ENCODE measurements around the gene SLC26A11. TPM values are rescaled to one million over a fixed set of nuclear protein-coding genes. Genes with fewer than 3 reads are reported as not detected.

SLC26A11 gene
- total and polyA plus RNA-seq, 2 donors (not counting 1 experiment from before 2014, with no cell fraction given): 5.8 to 19.3 TPM

GRCh38 chr17:80286638-80286960, 66.4 kb downstream of the SLC26A11 start:
- no peak overlapping the region for H3K4me3 ChIP-seq (replicated peaks in 1 of 4; ENCODE audit: control extremely low read depth in 1 of 4, insufficient read depth in 1 of 4, low read depth in 3 of 4, low read length in 4 of 4)
- H4K20me1 ChIP-seq (ENCODE audit: control insufficient read depth, extremely low read depth, insufficient read depth, low read length): peaks cover 2% of the 10 kb centered on the region
- peaks cover 35% of the 10 kb centered on the region for H3K36me3 ChIP-seq (ENCODE audit: control insufficient read depth, insufficient read depth, low read length)
- no peak overlapping the region for H3K9ac ChIP-seq (ENCODE audit: insufficient read depth, low read length)
- H3K79me2 ChIP-seq (ENCODE audit: control insufficient read depth, insufficient read depth, low read length): peaks cover 2% of the 10 kb centered on the region
- no peak overlapping the region for H3K4me2 ChIP-seq (ENCODE audit: extremely low read depth, insufficient read depth, low read length)
- H2AFZ ChIP-seq (ENCODE audit: low read length): no peak overlapping the region
- H3K27ac ChIP-seq (ENCODE audit: insufficient read depth, low read length): no peak overlapping the region
- no peak for TF ChIP-seq EZH2 (IDR thresholded peaks at IDR 0.05; ENCODE audit: low read length, missing control alignments)
- TF ChIP-seq CTCF (conservative IDR thresholded peaks at IDR 0.05 in 1 of 2, IDR thresholded peaks at IDR 0.05 in 1 of 2; ENCODE audit: low read depth in 1 of 2, low read length in 2 of 2): no peak
- no peaks in the 10 kb centered on the region for H3K4me1 ChIP-seq (ENCODE audit: control insufficient read depth, extremely low read depth, insufficient read depth, low read length)
- no peaks in the 10 kb centered on the region for H3K27me3 ChIP-seq (ENCODE audit: control insufficient read depth, insufficient read depth, low read length)
- DNase-seq (ENCODE audit: low read depth in 2 of 2): no peak
- no peaks in the 10 kb centered on the region for H3K9me3 ChIP-seq (ENCODE audit: control insufficient read depth, insufficient read depth, low read depth, low read length)

- Histone ChIP-seq H3K79me2 (ENCODE audit: control insufficient read depth, insufficient read depth, low read length) (peaks cover 2% of the 10 kb centered on the region), H3K4me3 (replicated peaks in 1 of 4; ENCODE audit: control extremely low read depth in 1 of 4, insufficient read depth in 1 of 4, low read depth in 3 of 4, low read length in 4 of 4) (no peak overlapping the region), H2AFZ (ENCODE audit: low read length) (no peak overlapping the region), H3K4me2 (ENCODE audit: extremely low read depth, insufficient read depth, low read length) (no peak overlapping the region), H3K9ac (ENCODE audit: insufficient read depth, low read length) (no peak overlapping the region), H3K4me1 (ENCODE audit: control insufficient read depth, extremely low read depth, insufficient read depth, low read length) (no peaks in the 10 kb centered on the region), H3K27ac (ENCODE audit: insufficient read depth, low read length) (no peak overlapping the region), H4K20me1 (ENCODE audit: control insufficient read depth, extremely low read depth, insufficient read depth, low read length) (peaks cover 2% of the 10 kb centered on the region), H3K9me3 (ENCODE audit: control insufficient read depth, insufficient read depth, low read depth, low read length) (no peaks in the 10 kb centered on the region), H3K27me3 (ENCODE audit: control insufficient read depth, insufficient read depth, low read length) (no peaks in the 10 kb centered on the region), H3K36me3 (ENCODE audit: control insufficient read depth, insufficient read depth, low read length) (peaks cover 35% of the 10 kb centered on the region)
- peak in 1 of 2 donors; percentile 13 for DNase-seq (ENCODE audit: low read depth in 2 of 2)
- TF ChIP-seq CTCF (conservative IDR thresholded peaks at IDR 0.05 in 1 of 2, IDR thresholded peaks at IDR 0.05 in 1 of 2; ENCODE audit: low read depth in 1 of 2, low read length in 2 of 2) (no peak), EZH2 (IDR thresholded peaks at IDR 0.05; ENCODE audit: low read length, missing control alignments) (no peak)
Measured at GRCh38 chr17:80287038-80287437, 66.8 kb downstream of the SLC26A11 start.

- no peak for DNase-seq (ENCODE audit: low read depth in 2 of 2)
- H3K27me3 ChIP-seq (ENCODE audit: control insufficient read depth, insufficient read depth, low read length): no peaks in the 10 kb centered on the region
- no peak overlapping the region for H3K4me3 ChIP-seq (replicated peaks in 1 of 4; ENCODE audit: control extremely low read depth in 1 of 4, insufficient read depth in 1 of 4, low read depth in 3 of 4, low read length in 4 of 4)
- peaks cover 39% of the 10 kb centered on the region for H3K36me3 ChIP-seq (ENCODE audit: control insufficient read depth, insufficient read depth, low read length)
- no peaks in the 10 kb centered on the region for H3K4me1 ChIP-seq (ENCODE audit: control insufficient read depth, extremely low read depth, insufficient read depth, low read length)
- no peak for TF ChIP-seq EZH2 (IDR thresholded peaks at IDR 0.05; ENCODE audit: low read length, missing control alignments)
- no peak for TF ChIP-seq CTCF (conservative IDR thresholded peaks at IDR 0.05 in 1 of 2, IDR thresholded peaks at IDR 0.05 in 1 of 2; ENCODE audit: low read depth in 1 of 2, low read length in 2 of 2)
- H3K9me3 ChIP-seq (ENCODE audit: control insufficient read depth, insufficient read depth, low read depth, low read length): no peaks in the 10 kb centered on the region
- no peak overlapping the region for H3K4me2 ChIP-seq (ENCODE audit: extremely low read depth, insufficient read depth, low read length)
- H3K9ac ChIP-seq (ENCODE audit: insufficient read depth, low read length): no peak overlapping the region
- H3K79me2 ChIP-seq (ENCODE audit: control insufficient read depth, insufficient read depth, low read length): peaks cover 2% of the 10 kb centered on the region
- no peak overlapping the region for H2AFZ ChIP-seq (ENCODE audit: low read length)
- no peak overlapping the region for H3K27ac ChIP-seq (ENCODE audit: insufficient read depth, low read length)
- H4K20me1 ChIP-seq (ENCODE audit: control insufficient read depth, extremely low read depth, insufficient read depth, low read length): peaks cover 2% of the 10 kb centered on the region
Measured at GRCh38 chr17:80287806-80288567, 67.8 kb downstream of the SLC26A11 start.
